Hematopoietic multipotent progenitor cell treated with erythropoietin and hydrocortisone succinate and interleukin-3 and kit ligand, for 4 days (in vitro differentiated cells): ENCODE data around the gene KIF26B.
"Not testable (repeated sequence)": the region's sequence is repeated elsewhere in the genome, so short reads cannot be mapped to it uniquely, and the experiment has no call there.

Experiments
- DNase-seq: peaks from one replicate; pipeline ENCODE4 v3.0.0-alpha.2; 2015

The KIF26B gene

DNA sequence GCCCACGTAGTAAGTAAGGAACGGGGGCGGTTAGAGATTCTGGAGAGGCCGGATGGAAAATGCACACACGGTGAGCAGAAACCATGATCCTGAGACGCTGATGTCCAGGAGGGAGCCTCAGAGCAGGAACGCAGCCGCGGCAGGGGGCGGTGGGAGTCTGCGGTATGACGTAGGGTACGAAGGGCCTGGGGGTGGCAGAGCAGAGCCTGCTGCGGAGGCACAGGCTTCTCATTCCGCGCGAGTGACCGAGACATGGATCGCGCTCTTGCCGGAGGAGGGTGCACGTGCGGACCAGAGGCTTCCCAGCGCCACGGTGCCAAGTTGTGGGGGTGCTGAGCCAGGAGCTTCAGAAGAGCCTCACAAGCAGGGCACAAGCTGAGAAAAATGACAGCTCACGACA is 176.2 kb downstream of the KIF26B start:
- DNase-seq: no peak

DNA sequence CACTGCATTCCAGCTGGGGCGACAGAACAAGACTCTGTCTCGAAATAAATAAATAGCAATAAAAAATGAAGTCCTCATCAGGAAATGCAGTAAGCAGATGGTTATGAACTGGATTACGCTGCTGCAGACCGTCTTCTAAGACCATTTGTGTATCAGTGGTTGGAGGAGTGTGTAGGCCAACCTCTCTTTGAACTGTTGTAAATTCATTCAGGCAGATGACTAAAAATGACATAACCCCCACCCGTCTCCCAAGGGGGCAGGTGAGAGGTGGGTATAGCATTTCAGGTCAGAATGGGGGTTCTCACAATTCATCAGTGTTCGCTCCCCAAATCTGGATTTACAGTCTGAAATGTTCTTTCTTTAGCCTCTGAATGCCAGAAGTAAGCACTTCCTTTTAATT is 177.3 kb downstream of the KIF26B start:
- DNase-seq: no peak

DNA sequence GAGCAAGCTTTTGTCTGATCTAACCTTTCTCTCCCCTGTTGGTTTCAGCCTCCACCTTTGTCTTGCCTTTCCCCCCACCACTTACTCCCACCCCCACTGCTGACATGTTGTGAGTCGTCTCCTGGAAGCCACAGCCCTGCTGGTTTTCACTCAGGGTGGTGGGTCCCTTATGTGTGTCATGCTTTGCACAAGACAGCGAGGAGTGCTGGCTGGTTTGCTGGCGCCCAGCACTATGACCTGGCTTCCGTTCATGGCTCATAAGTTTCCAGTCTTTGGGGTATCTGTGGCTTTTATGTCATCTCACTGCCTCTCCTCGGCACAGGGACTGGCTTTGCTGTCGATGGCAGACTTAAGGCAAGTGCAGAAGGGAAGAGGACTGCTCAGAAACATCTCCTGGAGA is 177.7 kb downstream of the KIF26B start:
- DNase-seq: no peak

GRCh38 chr1:245334235-245334634 is 179.4 kb downstream of the KIF26B start:
- DNase-seq: no peak

DNA sequence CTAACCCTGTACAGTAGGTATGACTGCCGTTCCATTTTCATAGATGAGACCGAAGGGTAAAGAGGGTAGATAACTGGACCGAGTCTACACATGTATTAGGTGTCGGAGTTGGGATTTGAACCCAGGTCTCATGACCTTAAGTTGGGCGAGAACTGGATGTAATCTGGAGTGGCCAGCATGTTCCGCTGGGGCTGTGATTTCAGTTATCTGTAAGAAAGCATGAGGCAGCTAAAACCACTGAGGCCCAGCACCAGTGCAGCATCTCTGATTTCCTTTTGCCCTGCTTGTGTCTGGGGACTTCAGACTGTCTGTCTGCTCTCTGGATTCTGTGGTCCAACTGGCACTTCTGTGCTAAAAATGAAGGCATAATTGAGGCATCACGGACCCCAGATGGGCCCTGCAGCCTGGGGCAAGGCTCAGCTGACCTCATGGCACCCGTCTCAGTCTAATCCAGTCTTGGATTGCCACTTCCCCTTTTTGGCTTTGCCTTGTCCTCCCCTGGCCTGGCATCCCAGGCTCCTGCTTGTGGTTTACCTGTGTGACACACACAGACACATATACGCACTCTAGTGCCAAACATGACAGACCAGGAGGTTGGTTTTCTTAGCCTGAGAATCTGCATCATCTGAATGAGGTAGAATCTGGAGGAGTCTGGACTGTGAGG is 180.2 kb downstream of the KIF26B start:
- peak; percentile 21 for DNase-seq

DNA sequence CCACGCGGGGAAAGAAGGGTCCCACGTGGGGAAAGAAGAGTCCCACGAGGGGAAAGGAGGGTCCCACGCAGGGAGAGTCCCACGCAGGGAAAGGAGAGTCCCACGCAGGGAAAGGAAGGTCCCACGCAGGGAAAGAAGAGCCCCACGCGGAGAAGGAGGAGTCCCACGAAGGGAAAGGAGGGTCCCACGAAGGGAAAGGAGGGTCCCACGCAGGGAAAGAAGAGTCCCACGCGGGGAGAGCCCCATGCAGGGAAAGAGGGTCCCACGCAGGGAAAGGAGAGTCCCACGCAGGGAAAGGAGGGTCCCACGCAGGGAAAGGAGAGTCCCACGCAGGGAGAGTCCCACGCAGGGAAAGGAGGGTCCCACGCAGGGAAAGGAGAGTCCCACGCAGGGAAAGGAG is 180.9 kb downstream of the KIF26B start:
- not testable (repeated sequence) for DNase-seq

DNA sequence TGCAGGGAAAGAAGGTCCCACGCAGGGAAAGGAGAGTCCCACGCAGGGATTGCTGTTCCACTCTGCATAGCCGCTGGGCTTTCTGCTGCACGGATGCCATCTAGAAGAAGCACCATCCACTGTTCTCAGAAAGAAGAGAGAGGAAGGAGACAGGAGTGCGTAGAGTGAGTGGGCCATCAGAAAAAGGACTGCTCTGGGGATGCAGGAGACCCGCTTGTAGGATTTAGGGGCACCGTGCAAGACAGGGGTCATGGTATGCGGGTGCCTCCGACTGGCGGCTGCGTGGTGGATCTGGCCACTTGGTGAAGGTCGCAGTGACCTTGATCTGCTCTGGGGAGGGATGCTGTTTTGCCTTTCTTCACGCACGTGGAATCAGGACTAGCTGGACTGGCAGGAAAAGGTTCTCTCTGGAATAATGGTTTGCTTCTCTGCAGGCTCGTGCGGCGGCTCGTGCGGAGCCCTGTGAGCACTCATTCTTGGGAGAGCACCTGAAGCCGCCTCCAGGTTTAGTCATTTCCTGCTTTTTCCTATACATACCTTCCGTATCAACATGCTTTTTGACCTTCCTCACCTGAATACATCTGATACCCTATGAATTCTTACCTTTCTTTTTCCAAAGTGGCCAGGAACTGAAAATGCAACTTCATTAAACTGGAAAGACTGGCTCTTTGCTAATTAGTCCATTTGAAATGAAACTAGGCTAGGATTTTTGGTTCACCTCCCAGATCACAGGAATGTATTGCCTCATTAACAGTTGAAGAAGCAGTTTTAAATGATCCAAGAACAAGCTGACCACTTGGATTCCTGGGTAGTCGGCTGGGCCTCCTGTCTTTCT is 181.6 kb downstream of the KIF26B start:
- DNase-seq: no peak

DNA sequence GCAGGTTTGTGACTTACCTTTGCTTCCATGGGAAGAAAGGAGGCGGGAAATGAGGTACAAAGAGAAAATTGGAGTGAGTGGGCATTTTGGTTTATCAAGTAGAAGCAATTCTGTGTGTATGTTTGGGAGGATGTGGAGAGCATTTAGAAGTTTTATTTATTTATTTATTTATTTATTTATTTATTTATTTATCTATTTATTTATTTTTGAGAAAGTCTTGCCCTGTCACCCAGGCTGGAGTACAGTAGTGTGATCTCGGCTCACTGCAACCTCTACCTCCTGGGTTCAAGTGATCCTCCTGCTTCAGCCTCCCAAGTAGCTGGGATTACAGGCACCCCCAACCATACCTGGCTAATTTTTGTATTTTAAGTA is 182.2 kb downstream of the KIF26B start:
- DNase-seq: not testable (repeated sequence)

GRCh38 chr1:245337829-245338484 is 183.2 kb downstream of the KIF26B start:
- peak; percentile 85 for DNase-seq

- DNase-seq: no peak
Observed at GRCh38 chr1:245338485-245338877, 183.7 kb downstream of the KIF26B start.

- DNase-seq: no peak
Observed at GRCh38 chr1:245341743-245342142, 187.0 kb downstream of the KIF26B start.

GRCh38 chr1:245345191-245345884 is 190.6 kb downstream of the KIF26B start:
- DNase-seq: no peak

GRCh38 chr1:245348626-245349025 is 193.8 kb downstream of the KIF26B start:
- no peak for DNase-seq

DNA sequence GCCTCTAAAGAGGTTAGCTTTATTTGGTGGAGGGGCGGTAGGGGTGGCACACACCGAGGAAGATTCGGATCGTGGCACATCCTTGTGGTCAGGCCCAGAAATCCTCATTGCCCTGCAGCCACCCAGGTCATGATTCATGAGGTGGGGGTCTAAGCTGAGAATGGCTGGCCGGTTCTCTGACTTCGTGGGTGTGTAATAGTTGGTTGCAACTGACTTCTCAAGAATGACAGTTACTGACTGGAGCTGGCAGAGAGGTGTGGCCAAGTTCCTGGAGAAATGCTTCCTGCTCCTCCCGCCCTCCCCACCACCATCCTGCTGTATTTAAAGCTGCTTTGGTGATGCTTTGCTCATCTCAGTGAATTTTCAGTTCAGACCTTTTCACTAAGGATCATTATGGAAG is 198.6 kb downstream of the KIF26B start:
- no peak for DNase-seq

DNA sequence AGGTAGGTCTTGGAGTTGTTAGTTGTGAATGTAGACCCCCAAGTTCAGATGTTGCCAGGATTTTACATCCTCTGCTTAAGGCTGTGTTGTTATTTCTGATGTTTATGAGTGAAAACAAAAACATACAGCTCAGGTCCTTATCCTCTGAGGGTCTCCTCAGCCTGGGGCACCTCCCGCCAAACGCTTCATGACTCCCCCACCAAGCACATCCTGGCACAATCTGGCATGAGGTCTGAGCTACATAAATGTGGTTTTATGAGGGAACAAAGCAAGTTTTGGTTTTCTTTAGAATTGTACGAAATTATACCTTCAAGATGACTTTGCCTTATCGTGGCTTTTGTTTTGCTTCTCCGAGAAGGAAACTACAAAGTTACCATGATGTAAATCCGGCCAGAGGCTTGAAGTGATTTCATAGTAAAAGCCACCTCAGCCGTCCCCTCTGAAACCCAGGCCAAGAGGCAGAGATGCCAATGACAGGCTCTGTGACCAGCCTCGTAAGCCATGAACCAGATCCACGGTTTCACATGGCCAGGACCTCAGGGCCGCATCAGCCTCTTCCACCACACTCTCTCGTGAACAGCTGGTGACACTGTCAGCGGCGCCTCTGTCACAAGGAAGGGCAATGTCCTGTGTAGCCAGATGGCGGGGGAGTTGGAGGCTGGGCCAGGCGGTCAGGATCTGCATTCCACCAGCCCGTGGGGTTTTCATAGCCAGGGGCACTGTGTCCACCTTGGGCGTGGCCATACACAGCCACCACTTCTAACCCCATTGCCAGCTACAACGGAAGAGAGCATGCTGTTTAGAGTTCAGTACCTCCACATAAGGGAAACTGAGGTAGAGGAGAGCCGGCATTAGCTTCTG is 199.4 kb downstream of the KIF26B start:
- no peak for DNase-seq

- DNase-seq: not testable (repeated sequence)
Observed at GRCh38 chr1:245355851-245356630, 201.3 kb downstream of the KIF26B start.

GRCh38 chr1:245356891-245357585 is 202.3 kb downstream of the KIF26B start:
- DNase-seq: no peak

- DNase-seq: not testable (repeated sequence)
Observed at GRCh38 chr1:245359101-245359680, 204.4 kb downstream of the KIF26B start.

DNA sequence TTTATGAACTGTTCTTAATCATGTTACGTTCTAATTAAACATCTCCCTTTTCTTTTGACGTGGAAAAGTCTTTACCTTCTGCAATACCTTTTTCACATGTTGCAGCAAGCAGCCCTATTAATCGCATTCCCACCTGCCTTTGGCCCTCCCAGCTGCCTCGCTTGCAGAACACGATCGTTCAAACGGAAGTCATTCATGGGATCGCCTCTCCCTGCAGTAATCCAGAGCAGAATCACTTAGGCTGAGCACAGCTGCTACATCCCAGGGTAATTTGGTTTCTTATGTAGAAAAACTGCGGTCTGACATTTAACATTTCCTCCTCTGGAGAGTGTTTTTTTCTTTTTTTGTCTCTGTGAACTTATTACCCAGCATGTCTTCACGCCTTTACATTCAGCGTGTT is 206.3 kb downstream of the KIF26B start:
- DNase-seq: no peak

DNA sequence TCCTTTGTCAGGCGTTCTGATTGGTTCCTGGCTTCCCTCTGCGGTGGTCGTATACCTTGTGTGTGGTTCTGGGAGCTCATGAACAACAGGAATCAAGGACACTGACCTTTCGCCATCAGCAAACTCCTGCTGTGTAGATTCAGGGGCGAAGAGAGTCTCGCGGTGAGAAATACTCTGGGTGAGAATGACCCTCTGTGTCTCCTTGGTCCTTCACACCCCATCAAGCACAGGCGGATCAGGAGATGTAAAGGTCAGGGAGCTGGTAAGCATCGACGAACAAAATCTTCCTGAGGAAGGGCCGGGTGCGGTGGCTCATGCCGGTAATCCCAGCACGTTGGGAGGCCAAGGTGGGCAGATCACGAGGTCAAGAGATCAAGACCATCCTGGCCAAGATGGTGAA is 207.2 kb downstream of the KIF26B start:
- DNase-seq: no peak
